GM23338 (cell line): ENCODE data around the gene KLHL6. TPM values are rescaled to one million over a fixed set of nuclear protein-coding genes. Genes with fewer than 3 reads are reported as not detected.

Experiments used
- ATAC-seq: fragments of 200-7000 bp; cut with Tn5 transposase; 3 replicates; pipeline ENCODE4 v1.9.1; 2020
- DNase-seq: peaks from one replicate; pipeline ENCODE4 v3.0.0-alpha.2; 2015; ENCODE audit warnings: low spot score
- H2AFZ ChIP-seq: fragments of 200-600 bp; sonication (generic); 2 replicates; pipeline ENCODE4 v1.8.0; 2016; ENCODE audit warnings: antibody characterized with exemption, mild to moderate bottlenecking, moderate library complexity
- H3F3A ChIP-seq: fragments of 200-600 bp; sonication (generic); replicated peaks from 2 replicates; pipeline ENCODE4 v1.8.0; 2017; ENCODE audit warnings: antibody characterized with exemption, mixed run types, low read depth
- H3K27ac ChIP-seq: fragments of 200-600 bp; sonication (generic); 2 replicates; pipeline ENCODE4 v1.6.1; 2016; ENCODE audit warnings: low read depth
- H3K27me3 ChIP-seq: fragments of 200-600 bp; sonication (generic); 2 replicates; pipeline ENCODE4 v1.8.0; 2016; ENCODE audit warnings: mild to moderate bottlenecking, mixed run types, moderate library complexity; ENCODE audit not compliant: insufficient read depth
- H3K36me3 ChIP-seq: fragments of 200-600 bp; sonication (generic); 2 replicates; pipeline ENCODE4 v1.8.0; 2016; ENCODE audit warnings: mild to moderate bottlenecking; ENCODE audit not compliant: insufficient read depth
- H3K4me1 ChIP-seq: fragments of 200-600 bp; sonication (generic); 2 replicates; pipeline ENCODE4 v1.8.0; 2016; ENCODE audit warnings: mild to moderate bottlenecking, moderate library complexity; ENCODE audit not compliant: insufficient read depth
- H3K4me2 ChIP-seq: fragments of 200-600 bp; sonication (generic); 2 replicates; pipeline ENCODE4 v1.7.1; 2017; ENCODE audit warnings: mixed run types
- H3K4me3 ChIP-seq: fragments of 200-600 bp; sonication (generic); 2 replicates; pipeline ENCODE4 v1.6.1; 2016; ENCODE audit warnings: mixed run types
- H3K79me2 ChIP-seq: fragments of 200-600 bp; sonication (generic); replicated peaks from 2 replicates; pipeline ENCODE4 v1.8.0; 2017; ENCODE audit warnings: mild to moderate bottlenecking; ENCODE audit not compliant: insufficient read depth
- H3K9me2 ChIP-seq: fragments of 200-600 bp; sonication (generic); 2 replicates; pipeline ENCODE4 v1.8.0; 2017; ENCODE audit not compliant: insufficient read depth
- H4K20me1 ChIP-seq: fragments of 200-600 bp; sonication (generic); replicated peaks from 2 replicates; pipeline ENCODE4 v1.8.0; 2017; ENCODE audit warnings: mild to moderate bottlenecking; ENCODE audit not compliant: insufficient read depth
- H3K27ac Mint-ChIP-seq: 2 replicates; pipeline ENCODE4 v1.8.0; 2020; ENCODE audit warnings: inconsistent platforms, mild to moderate bottlenecking, moderate library complexity, mixed read lengths
- H3K27me3 Mint-ChIP-seq: 3 replicates; pipeline ENCODE4 v1.8.0; 2022; ENCODE audit warnings: low read depth, mild to moderate bottlenecking, moderate library complexity, mixed read lengths, inconsistent platforms; ENCODE audit not compliant: insufficient read depth, poor library complexity
- H3K36me3 Mint-ChIP-seq: 3 replicates; pipeline ENCODE4 v1.8.0; 2021; ENCODE audit warnings: low read depth, mild to moderate bottlenecking, inconsistent platforms, moderate library complexity, mixed read lengths
- H3K4me1 Mint-ChIP-seq: 3 replicates; pipeline ENCODE4 v1.8.0; 2020; ENCODE audit warnings: mild to moderate bottlenecking, inconsistent platforms, mixed read lengths
- H3K4me3 Mint-ChIP-seq: 3 replicates; pipeline ENCODE4 v1.8.0; 2021; ENCODE audit warnings: moderate library complexity, mild to moderate bottlenecking, inconsistent platforms, mixed read lengths
- H3K9me3 Mint-ChIP-seq: 3 replicates; pipeline ENCODE4 v1.8.0; 2020; ENCODE audit warnings: moderate library complexity, mild to moderate bottlenecking, inconsistent platforms, mixed read lengths
- CREB1 ChIP-seq: fragments of 250-450 bp; sonication (Bioruptor Pico); IDR thresholded peaks from 2 replicates; pipeline ENCODE4 v1.5.0; 2020; ENCODE audit warnings: low read depth, mild to moderate bottlenecking, moderate library complexity
- ETS1 ChIP-seq: IDR thresholded peaks from 2 replicates; pipeline ENCODE4 v1.6.1; 2016; ENCODE audit warnings: antibody characterized with exemption
- EZH2 ChIP-seq: fragments of 200-600 bp; sonication (generic); IDR thresholded peaks from one replicate; pipeline ENCODE4 v1.8.0; 2017; ENCODE audit warnings: antibody characterized with exemption, mild to moderate bottlenecking, low read depth; ENCODE audit not compliant: unreplicated experiment
- EZH2phosphoT487 ChIP-seq: fragments of 200-600 bp; sonication (generic); IDR thresholded peaks from one replicate; pipeline ENCODE4 v1.8.1; 2018; ENCODE audit warnings: antibody characterized with exemption; ENCODE audit not compliant: unreplicated experiment
- JUNB ChIP-seq: IDR thresholded peaks from one replicate; pipeline ENCODE4 v1.6.1; 2016; ENCODE audit warnings: antibody characterized with exemption; ENCODE audit not compliant: unreplicated experiment
- NANOG ChIP-seq: IDR thresholded peaks from 2 replicates; pipeline ENCODE4 v1.6.1; 2016; ENCODE audit warnings: antibody characterized with exemption, borderline replicate concordance
- POLR2AphosphoS5 ChIP-seq: IDR thresholded peaks from 2 replicates; pipeline ENCODE4 v1.6.1; 2016; ENCODE audit warnings: antibody characterized with exemption, low read depth
- STAT1 ChIP-seq: IDR thresholded peaks from one replicate; pipeline ENCODE4 v1.6.1; 2016; ENCODE audit warnings: antibody characterized with exemption; ENCODE audit not compliant: unreplicated experiment
- ZNF114 ChIP-seq: fragments of 250-450 bp; sonication (Bioruptor Pico); IDR thresholded peaks from 2 replicates; pipeline ENCODE4 v1.5.0; 2020; ENCODE audit warnings: mild to moderate bottlenecking, moderate library complexity
- ZNF331 ChIP-seq: fragments of 250-450 bp; sonication (Bioruptor Pico); IDR thresholded peaks from 2 replicates; pipeline ENCODE4 v1.5.0; 2020; ENCODE audit warnings: low read depth, mild to moderate bottlenecking, moderate library complexity
- polyA plus RNA-seq: library from polyadenylated mRNA; unstranded; fragments of >200 nt; fragmentation: Nextera tagmentation; extraction: Ambion mirVana; gene quantifications from 2 replicates; pipeline ENCODE4 v1.2.1, GENCODE V29; 2016
- total RNA-seq: library from RNA; depleted of rRNA; stranded (reverse); fragments of >200 nt; shearing (Covaris generic); gene quantifications from 2 replicates; pipeline ENCODE4 v1.2.3, GENCODE V29; 2014
- TF ChIP-seq, protein P1 (sequence below): IDR thresholded peaks from one replicate; pipeline ENCODE4 v1.6.1; 2018; ENCODE audit warnings: antibody characterized with exemption; ENCODE audit not compliant: unreplicated experiment
- TF ChIP-seq, protein P2 (sequence below), 2 experiments: fragments of 200-600 bp in 1 of 2; sonication (generic) in 1 of 2; conservative IDR thresholded peaks; 2 replicates each; pipeline versions ENCODE4 v1.5.1 to v1.6.1; 2016 to 2017; ENCODE audit warnings: antibody characterized with exemption in 2 of 2, low read depth in 2 of 2, mild to moderate bottlenecking in 2 of 2, moderate library complexity in 1 of 2
- TF ChIP-seq, protein P3 (sequence below): fragments of 250-450 bp; sonication (Bioruptor Pico); IDR thresholded peaks from 2 replicates; pipeline ENCODE4 v1.5.0; 2020; ENCODE audit warnings: mild to moderate bottlenecking, moderate library complexity

Gene KLHL6
- total and polyA plus RNA-seq, 2 experiments from 2014 or later, result not detected

DNA sequence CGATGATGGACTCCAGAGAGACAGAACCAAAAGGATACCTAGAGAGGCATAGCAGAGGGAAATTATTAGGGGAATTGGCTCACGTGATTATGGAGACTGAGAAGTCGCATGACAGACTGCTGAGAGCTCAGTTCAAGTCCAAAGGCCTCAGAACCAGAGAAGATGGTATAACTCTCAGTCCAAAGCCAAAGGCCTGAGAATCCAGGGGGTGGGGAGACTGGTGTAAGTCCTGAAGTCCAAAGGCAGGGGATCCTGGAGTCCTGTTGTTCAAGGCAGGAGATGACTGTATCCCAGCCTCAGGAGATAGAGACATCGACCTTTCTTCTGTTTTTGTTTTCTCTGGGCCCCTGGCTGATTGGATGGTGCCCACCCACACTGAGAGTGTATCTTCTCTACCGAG lies 1.2 kb upstream of the KLHL6 start:
- no peak overlapping the region for H3K27ac ChIP-seq
- no peaks in the 10 kb centered on the region for H3K36me3 ChIP-seq
- TF ChIP-seq, protein P1, sequence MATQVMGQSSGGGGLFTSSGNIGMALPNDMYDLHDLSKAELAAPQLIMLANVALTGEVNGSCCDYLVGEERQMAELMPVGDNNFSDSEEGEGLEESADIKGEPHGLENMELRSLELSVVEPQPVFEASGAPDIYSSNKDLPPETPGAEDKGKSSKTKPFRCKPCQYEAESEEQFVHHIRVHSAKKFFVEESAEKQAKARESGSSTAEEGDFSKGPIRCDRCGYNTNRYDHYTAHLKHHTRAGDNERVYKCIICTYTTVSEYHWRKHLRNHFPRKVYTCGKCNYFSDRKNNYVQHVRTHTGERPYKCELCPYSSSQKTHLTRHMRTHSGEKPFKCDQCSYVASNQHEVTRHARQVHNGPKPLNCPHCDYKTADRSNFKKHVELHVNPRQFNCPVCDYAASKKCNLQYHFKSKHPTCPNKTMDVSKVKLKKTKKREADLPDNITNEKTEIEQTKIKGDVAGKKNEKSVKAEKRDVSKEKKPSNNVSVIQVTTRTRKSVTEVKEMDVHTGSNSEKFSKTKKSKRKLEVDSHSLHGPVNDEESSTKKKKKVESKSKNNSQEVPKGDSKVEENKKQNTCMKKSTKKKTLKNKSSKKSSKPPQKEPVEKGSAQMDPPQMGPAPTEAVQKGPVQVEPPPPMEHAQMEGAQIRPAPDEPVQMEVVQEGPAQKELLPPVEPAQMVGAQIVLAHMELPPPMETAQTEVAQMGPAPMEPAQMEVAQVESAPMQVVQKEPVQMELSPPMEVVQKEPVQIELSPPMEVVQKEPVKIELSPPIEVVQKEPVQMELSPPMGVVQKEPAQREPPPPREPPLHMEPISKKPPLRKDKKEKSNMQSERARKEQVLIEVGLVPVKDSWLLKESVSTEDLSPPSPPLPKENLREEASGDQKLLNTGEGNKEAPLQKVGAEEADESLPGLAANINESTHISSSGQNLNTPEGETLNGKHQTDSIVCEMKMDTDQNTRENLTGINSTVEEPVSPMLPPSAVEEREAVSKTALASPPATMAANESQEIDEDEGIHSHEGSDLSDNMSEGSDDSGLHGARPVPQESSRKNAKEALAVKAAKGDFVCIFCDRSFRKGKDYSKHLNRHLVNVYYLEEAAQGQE, result no peak
- TF ChIP-seq STAT1 (no peak), ZNF114 (no peak), ETS1 (no peak), NANOG (no peak), ZNF331 (no peak), CREB1 (CRISPR knock-in tag) (no peak), POLR2AphosphoS5 (no peak), EZH2 (no peak), EZH2phosphoT487 (no peak), JUNB (no peak)
- TF ChIP-seq, protein P2, sequence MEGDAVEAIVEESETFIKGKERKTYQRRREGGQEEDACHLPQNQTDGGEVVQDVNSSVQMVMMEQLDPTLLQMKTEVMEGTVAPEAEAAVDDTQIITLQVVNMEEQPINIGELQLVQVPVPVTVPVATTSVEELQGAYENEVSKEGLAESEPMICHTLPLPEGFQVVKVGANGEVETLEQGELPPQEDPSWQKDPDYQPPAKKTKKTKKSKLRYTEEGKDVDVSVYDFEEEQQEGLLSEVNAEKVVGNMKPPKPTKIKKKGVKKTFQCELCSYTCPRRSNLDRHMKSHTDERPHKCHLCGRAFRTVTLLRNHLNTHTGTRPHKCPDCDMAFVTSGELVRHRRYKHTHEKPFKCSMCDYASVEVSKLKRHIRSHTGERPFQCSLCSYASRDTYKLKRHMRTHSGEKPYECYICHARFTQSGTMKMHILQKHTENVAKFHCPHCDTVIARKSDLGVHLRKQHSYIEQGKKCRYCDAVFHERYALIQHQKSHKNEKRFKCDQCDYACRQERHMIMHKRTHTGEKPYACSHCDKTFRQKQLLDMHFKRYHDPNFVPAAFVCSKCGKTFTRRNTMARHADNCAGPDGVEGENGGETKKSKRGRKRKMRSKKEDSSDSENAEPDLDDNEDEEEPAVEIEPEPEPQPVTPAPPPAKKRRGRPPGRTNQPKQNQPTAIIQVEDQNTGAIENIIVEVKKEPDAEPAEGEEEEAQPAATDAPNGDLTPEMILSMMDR (conservative IDR thresholded peaks at IDR 0.05; ENCODE audit: low read depth in 2 of 2), result no peak
- TF ChIP-seq, protein P3, sequence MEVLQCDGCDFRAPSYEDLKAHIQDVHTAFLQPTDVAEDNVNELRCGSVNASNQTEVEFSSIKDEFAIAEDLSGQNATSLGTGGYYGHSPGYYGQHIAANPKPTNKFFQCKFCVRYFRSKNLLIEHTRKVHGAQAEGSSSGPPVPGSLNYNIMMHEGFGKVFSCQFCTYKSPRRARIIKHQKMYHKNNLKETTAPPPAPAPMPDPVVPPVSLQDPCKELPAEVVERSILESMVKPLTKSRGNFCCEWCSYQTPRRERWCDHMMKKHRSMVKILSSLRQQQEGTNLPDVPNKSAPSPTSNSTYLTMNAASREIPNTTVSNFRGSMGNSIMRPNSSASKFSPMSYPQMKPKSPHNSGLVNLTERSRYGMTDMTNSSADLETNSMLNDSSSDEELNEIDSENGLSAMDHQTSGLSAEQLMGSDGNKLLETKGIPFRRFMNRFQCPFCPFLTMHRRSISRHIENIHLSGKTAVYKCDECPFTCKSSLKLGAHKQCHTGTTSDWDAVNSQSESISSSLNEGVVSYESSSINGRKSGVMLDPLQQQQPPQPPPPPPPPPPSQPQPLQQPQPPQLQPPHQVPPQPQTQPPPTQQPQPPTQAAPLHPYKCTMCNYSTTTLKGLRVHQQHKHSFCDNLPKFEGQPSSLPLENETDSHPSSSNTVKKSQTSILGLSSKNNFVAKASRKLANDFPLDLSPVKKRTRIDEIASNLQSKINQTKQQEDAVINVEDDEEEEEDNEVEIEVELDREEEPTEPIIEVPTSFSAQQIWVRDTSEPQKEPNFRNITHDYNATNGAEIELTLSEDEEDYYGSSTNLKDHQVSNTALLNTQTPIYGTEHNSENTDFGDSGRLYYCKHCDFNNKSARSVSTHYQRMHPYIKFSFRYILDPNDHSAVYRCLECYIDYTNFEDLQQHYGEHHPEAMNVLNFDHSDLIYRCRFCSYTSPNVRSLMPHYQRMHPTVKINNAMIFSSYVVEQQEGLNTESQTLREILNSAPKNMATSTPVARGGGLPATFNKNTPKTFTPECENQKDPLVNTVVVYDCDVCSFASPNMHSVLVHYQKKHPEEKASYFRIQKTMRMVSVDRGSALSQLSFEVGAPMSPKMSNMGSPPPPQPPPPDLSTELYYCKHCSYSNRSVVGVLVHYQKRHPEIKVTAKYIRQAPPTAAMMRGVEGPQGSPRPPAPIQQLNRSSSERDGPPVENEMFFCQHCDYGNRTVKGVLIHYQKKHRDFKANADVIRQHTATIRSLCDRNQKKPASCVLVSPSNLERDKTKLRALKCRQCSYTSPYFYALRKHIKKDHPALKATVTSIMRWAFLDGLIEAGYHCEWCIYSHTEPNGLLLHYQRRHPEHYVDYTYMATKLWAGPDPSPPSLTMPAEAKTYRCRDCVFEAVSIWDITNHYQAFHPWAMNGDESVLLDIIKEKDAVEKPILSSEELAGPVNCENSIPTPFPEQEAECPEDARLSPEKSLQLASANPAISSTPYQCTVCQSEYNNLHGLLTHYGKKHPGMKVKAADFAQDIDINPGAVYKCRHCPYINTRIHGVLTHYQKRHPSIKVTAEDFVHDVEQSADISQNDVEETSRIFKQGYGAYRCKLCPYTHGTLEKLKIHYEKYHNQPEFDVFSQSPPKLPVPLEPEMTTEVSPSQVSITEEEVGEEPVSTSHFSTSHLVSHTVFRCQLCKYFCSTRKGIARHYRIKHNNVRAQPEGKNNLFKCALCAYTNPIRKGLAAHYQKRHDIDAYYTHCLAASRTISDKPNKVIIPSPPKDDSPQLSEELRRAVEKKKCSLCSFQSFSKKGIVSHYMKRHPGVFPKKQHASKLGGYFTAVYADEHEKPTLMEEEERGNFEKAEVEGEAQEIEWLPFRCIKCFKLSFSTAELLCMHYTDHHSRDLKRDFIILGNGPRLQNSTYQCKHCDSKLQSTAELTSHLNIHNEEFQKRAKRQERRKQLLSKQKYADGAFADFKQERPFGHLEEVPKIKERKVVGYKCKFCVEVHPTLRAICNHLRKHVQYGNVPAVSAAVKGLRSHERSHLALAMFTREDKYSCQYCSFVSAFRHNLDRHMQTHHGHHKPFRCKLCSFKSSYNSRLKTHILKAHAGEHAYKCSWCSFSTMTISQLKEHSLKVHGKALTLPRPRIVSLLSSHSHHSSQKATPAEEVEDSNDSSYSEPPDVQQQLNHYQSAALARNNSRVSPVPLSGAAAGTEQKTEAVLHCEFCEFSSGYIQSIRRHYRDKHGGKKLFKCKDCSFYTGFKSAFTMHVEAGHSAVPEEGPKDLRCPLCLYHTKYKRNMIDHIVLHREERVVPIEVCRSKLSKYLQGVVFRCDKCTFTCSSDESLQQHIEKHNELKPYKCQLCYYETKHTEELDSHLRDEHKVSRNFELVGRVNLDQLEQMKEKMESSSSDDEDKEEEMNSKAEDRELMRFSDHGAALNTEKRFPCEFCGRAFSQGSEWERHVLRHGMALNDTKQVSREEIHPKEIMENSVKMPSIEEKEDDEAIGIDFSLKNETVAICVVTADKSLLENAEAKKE (CRISPR knock-in tag), result no peak
- H3K79me2 ChIP-seq, result no peaks in the 10 kb centered on the region
- H3F3A ChIP-seq, result no peaks in the 10 kb centered on the region
- H3K9me3 Mint-ChIP-seq, result no peaks in the 10 kb centered on the region
- no peak overlapping the region for H2AFZ ChIP-seq
- no peak overlapping the region for H3K4me2 ChIP-seq
- H3K4me3 ChIP-seq, result no peak overlapping the region
- H3K27me3 Mint-ChIP-seq, result no peaks in the 10 kb centered on the region
- no peaks in the 10 kb centered on the region for H3K36me3 Mint-ChIP-seq
- H3K4me3 Mint-ChIP-seq, result no peak overlapping the region
- H3K27me3 ChIP-seq, result no peaks in the 10 kb centered on the region
- DNase-seq (no peak), ATAC-seq (no peak)
- H3K4me1 Mint-ChIP-seq, result peaks cover 19% of the 10 kb centered on the region
- no peaks in the 10 kb centered on the region for H4K20me1 ChIP-seq
- H3K27ac Mint-ChIP-seq, result no peak overlapping the region
- no peaks in the 10 kb centered on the region for H3K9me2 ChIP-seq
- H3K4me1 ChIP-seq, result peaks cover 10% of the 10 kb centered on the region; the same call in 1 of the 2 replicates
